Karpas-422 (cell line): ENCODE measurements around the gene CARD14. TPM values are rescaled to one million over a fixed set of nuclear protein-coding genes. Genes with fewer than 3 reads are reported as not detected.

Experiments
- DNase-seq: peaks from one replicate; pipeline ENCODE4 v3.0.0-alpha.2; 2015
- H2AFZ ChIP-seq: fragments of 200-600 bp; sonication (generic); 2 replicates; pipeline ENCODE4 v1.6.1; 2014; ENCODE audit warnings: antibody characterized with exemption, low read length, mixed read lengths
- H3K27ac ChIP-seq: fragments of 200-600 bp; sonication (generic); 2 replicates; pipeline ENCODE4 v1.5.1; 2014; ENCODE audit warnings: mild to moderate bottlenecking, low read length, moderate library complexity
- H3K27me3 ChIP-seq: fragments of 200-600 bp; sonication (generic); 2 replicates; pipeline ENCODE4 v1.6.1; 2014; ENCODE audit warnings: low read length, mixed read lengths
- H3K36me3 ChIP-seq: fragments of 200-600 bp; sonication (generic); 2 replicates; pipeline ENCODE4 v1.6.1; 2014; ENCODE audit warnings: low read length, mixed read lengths; ENCODE audit not compliant: insufficient read depth
- H3K4me1 ChIP-seq: fragments of 200-600 bp; sonication (generic); 2 replicates; pipeline ENCODE4 v1.6.1; 2014; ENCODE audit warnings: mild to moderate bottlenecking, low read length, mixed read lengths
- H3K4me2 ChIP-seq: fragments of 200-600 bp; sonication (generic); 2 replicates; pipeline ENCODE4 v1.6.1; 2014; ENCODE audit warnings: low read length, low read depth, mild to moderate bottlenecking; ENCODE audit not compliant: poor library complexity, severe bottlenecking
- H3K4me3 ChIP-seq: fragments of 200-600 bp; sonication (generic); 2 replicates; pipeline ENCODE4 v1.5.1; 2014; ENCODE audit warnings: mild to moderate bottlenecking, antibody characterized with exemption, low read length, mixed read lengths
- H3K79me2 ChIP-seq: fragments of 200-600 bp; sonication (generic); 2 replicates; pipeline ENCODE4 v1.6.1; 2014; ENCODE audit warnings: mild to moderate bottlenecking, low read length, mixed read lengths
- H3K9ac ChIP-seq: fragments of 200-600 bp; sonication (generic); 2 replicates; pipeline ENCODE4 v1.6.0; 2014; ENCODE audit warnings: low read length
- H3K9me2 ChIP-seq: fragments of 200-600 bp; sonication (generic), shearing (Covaris generic); replicated peaks from 2 replicates; pipeline ENCODE4 v1.6.0; 2014; ENCODE audit warnings: mild to moderate bottlenecking, low read length, moderate library complexity; ENCODE audit not compliant: insufficient read depth
- H3K9me3 ChIP-seq: fragments of 300-700, 200-600 bp; sonication (generic); 2 replicates; pipeline ENCODE4 v1.6.1; 2014; ENCODE audit warnings: low read length, mixed read lengths
- H4K20me1 ChIP-seq: fragments of 200-600 bp; sonication (generic); 2 replicates; pipeline ENCODE4 v1.6.1; 2014; ENCODE audit warnings: mild to moderate bottlenecking, antibody characterized with exemption, low read length, low read depth; ENCODE audit not compliant: insufficient read depth
- total RNA-seq: library from RNA; depleted of rRNA; stranded (reverse); fragments of >200 nt; shearing (Covaris generic); gene quantifications from 2 replicates; pipeline ENCODE4 v1.2.3, GENCODE V29; 2014; ENCODE audit warnings: low replicate concordance

CARD14 gene
- total RNA-seq, 1 experiment from 2014 or later: not detected

GRCh38 chr17:80129006-80129565 lies 40.7 kb upstream of the CARD14 start:
- H3K36me3 ChIP-seq: peaks cover 10% of the 10 kb centered on the region
- H3K27me3 ChIP-seq: no peaks in the 10 kb centered on the region
- H3K79me2 ChIP-seq: no peaks in the 10 kb centered on the region
- H3K9me3 ChIP-seq: no peaks in the 10 kb centered on the region
- H3K27ac ChIP-seq: no peak overlapping the region
- no peaks in the 10 kb centered on the region for H3K4me1 ChIP-seq
- no peak for DNase-seq
- no peak overlapping the region for H3K4me3 ChIP-seq
- peaks cover 9% of the 10 kb centered on the region; the same call in 1 of the 2 replicates for H4K20me1 ChIP-seq
- no peak overlapping the region for H2AFZ ChIP-seq
- H3K9ac ChIP-seq: no peak overlapping the region
- no peaks in the 10 kb centered on the region for H3K9me2 ChIP-seq
- no peak overlapping the region for H3K4me2 ChIP-seq

DNA sequence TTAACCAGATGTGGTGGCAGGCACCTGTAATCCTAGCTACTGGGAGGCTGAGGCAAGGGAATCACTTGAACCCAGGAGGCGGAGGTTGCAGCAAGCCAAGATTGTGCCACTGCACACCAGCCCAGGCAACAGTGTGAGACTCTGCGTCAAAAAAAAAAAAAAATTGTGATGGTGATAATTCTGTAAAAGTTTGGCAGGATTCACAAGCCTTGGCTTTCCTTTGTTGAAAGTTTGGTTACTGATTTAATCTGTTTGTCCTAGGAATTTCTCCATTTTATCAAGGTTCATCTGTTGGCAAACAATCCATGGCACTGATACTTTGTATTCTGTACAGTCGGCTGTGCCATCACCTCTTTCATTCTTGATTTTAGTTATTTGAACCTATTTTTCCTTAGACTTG lies 38.8 kb upstream of the CARD14 start:
- no peaks in the 10 kb centered on the region for H3K9me2 ChIP-seq
- no peaks in the 10 kb centered on the region for H3K79me2 ChIP-seq
- H3K4me3 ChIP-seq: no peak overlapping the region
- peaks cover 23% of the 10 kb centered on the region for H3K36me3 ChIP-seq
- no peak for DNase-seq
- H4K20me1 ChIP-seq: peaks cover 9% of the 10 kb centered on the region; the same call in 1 of the 2 replicates
- no peaks in the 10 kb centered on the region for H3K9me3 ChIP-seq
- H3K27me3 ChIP-seq: no peaks in the 10 kb centered on the region
- no peak overlapping the region for H3K4me2 ChIP-seq
- no peak overlapping the region for H3K9ac ChIP-seq
- no peak overlapping the region for H2AFZ ChIP-seq
- no peak overlapping the region for H3K27ac ChIP-seq
- no peaks in the 10 kb centered on the region for H3K4me1 ChIP-seq

- no peaks in the 10 kb centered on the region for H3K4me1 ChIP-seq
- no peaks in the 10 kb centered on the region for H3K9me3 ChIP-seq
- H3K9me2 ChIP-seq: no peaks in the 10 kb centered on the region
- peaks cover 10% of the 10 kb centered on the region; the same call in 1 of the 2 replicates for H4K20me1 ChIP-seq
- H3K79me2 ChIP-seq: no peaks in the 10 kb centered on the region
- H3K36me3 ChIP-seq: peaks cover 44% of the 10 kb centered on the region
- no peak for DNase-seq
- no peak overlapping the region for H3K4me3 ChIP-seq
- H3K27me3 ChIP-seq: no peaks in the 10 kb centered on the region
- H3K4me2 ChIP-seq: no peak overlapping the region
- H2AFZ ChIP-seq: no peak overlapping the region
- H3K9ac ChIP-seq: no peak overlapping the region
- no peak overlapping the region for H3K27ac ChIP-seq
Observed at GRCh38 chr17:80132906-80133625, 36.8 kb upstream of the CARD14 start.

GRCh38 chr17:80133626-80133970 lies 36.2 kb upstream of the CARD14 start:
- H3K36me3 ChIP-seq: peaks cover 48% of the 10 kb centered on the region

DNA sequence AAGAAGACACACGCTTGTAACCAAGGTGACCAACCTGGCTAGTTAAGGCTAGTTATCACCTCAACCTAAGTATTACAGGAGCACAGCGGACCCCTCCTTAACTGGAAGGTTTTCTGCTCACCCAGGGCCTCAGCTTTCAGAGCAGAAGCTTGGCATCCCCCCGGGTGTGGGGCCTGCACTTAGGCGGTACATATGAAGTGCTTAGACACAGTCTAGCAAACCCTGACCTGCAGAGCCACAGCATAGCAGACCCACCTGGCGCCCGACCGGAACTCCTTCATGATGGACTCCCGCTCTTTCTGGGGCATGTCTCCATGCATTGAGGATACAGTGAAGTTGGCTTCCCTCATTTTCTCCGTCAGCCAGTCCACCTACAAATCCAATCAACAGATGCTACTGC lies 32.7 kb upstream of the CARD14 start:
- H2AFZ ChIP-seq: no peak overlapping the region
- H3K79me2 ChIP-seq: 0 out of 2 replicates have a peak, but pooled peaks cover 9% of the 10 kb centered on the region
- no peaks in the 10 kb centered on the region for H3K27me3 ChIP-seq
- no peaks in the 10 kb centered on the region for H3K9me3 ChIP-seq
- peaks cover 29% of the 10 kb centered on the region; the same call in 1 of the 2 replicates for H4K20me1 ChIP-seq
- H3K4me2 ChIP-seq: no peak overlapping the region
- no peaks in the 10 kb centered on the region for H3K9me2 ChIP-seq
- no peak for DNase-seq
- no peak overlapping the region for H3K4me3 ChIP-seq
- peaks cover 71% of the 10 kb centered on the region for H3K36me3 ChIP-seq
- no peak overlapping the region for H3K9ac ChIP-seq
- H3K27ac ChIP-seq: no peak overlapping the region
- H3K4me1 ChIP-seq: no peaks in the 10 kb centered on the region

More at GRCh38 chr17:80133626-80133970, 36.2 kb upstream of the CARD14 start:
- Histone ChIP-seq H3K27me3 (no peaks in the 10 kb centered on the region), H4K20me1 (peaks cover 16% of the 10 kb centered on the region; the same call in 1 of the 2 replicates), H3K4me1 (no peaks in the 10 kb centered on the region), H3K9ac (no peak overlapping the region), H2AFZ (no peak overlapping the region), H3K79me2 (no peaks in the 10 kb centered on the region), H3K4me2 (no peak overlapping the region), H3K9me2 (no peaks in the 10 kb centered on the region), H3K9me3 (no peaks in the 10 kb centered on the region), H3K4me3 (no peak overlapping the region), H3K27ac (no peak overlapping the region)
- DNase-seq: no peak

DNA sequence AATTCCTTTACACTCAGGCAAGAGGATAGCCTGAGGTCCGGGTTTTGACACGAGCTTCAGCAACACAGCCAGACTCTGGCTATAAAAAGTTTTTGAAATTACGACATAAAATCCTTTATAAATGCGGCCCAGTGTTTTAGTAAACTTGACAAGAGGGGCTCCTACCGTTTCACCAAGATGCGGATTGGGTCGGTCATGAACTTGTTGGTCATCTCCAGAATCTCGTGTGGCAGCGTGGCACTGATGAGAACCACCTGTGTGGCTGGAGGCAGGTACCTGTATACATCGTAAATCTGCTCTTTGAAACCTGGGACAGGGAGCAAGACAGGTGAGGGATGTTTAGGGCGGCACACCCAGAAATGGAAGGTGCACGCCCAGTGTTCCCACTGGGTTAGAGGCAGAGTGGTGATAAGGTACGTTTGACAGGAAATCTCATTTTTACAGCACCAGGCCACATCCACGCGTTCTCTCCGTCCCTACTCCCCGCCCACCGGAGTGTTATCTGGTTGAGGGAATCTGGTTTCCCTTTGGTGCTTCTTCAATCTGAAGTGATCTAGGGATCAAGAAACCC lies 30.9 kb upstream of the CARD14 start:
- Histone ChIP-seq H3K4me1 (no peaks in the 10 kb centered on the region), H3K9ac (no peak overlapping the region), H3K9me2 (no peaks in the 10 kb centered on the region), H3K36me3 (peaks cover 76% of the 10 kb centered on the region), H4K20me1 (peaks cover 28% of the 10 kb centered on the region), H3K4me3 (no peak overlapping the region), H3K9me3 (no peaks in the 10 kb centered on the region), H2AFZ (no peak overlapping the region), H3K79me2 (peaks cover 17% of the 10 kb centered on the region), H3K4me2 (no peak overlapping the region), H3K27me3 (no peaks in the 10 kb centered on the region), H3K27ac (no peak overlapping the region)
- no peak for DNase-seq

DNA sequence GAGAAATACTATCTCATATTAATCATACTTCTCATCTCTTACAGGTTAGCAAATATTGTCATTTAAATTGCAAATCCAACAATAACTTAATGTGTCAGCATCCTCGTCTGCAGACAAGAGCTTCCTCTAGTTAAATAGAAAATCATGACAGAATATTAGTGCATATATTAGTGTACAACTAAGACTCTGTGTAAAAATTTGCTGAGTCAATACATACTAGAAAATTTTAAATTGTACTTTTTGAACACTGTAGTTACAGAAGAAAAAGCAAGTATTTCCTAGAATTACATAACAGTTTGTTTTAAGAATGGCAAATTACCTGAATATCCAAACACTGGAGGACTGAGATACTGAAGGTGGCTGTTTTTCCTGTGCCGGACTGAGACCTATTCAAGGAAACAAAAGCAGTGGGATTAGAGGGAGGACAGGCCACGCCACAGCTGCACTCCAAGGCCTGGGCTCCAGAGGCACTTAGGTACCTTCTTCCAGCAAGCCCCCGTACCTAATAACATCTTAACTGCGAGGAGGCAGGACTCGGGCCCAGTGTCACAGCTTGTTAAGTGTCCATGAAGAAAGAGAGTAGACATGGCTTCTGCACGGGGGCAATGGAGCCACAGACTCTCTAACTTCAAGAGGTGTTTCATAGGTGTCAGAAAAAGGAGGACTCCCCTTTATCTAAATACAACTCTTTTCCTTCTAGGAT lies 28.2 kb upstream of the CARD14 start:
- no peaks in the 10 kb centered on the region for H3K9me3 ChIP-seq
- H3K4me2 ChIP-seq: no peak overlapping the region
- peaks cover 44% of the 10 kb centered on the region for H3K79me2 ChIP-seq
- H3K36me3 ChIP-seq: peaks cover 66% of the 10 kb centered on the region
- H3K9me2 ChIP-seq: no peaks in the 10 kb centered on the region
- no peaks in the 10 kb centered on the region for H3K27me3 ChIP-seq
- H3K4me3 ChIP-seq: no peak overlapping the region
- no peak overlapping the region for H2AFZ ChIP-seq
- H3K4me1 ChIP-seq: peaks cover 18% of the 10 kb centered on the region
- no peak overlapping the region for H3K9ac ChIP-seq
- H4K20me1 ChIP-seq: peaks cover 51% of the 10 kb centered on the region
- no peak for DNase-seq
- no peak overlapping the region for H3K27ac ChIP-seq

- Histone ChIP-seq H3K4me3 (no peak overlapping the region), H3K27me3 (no peaks in the 10 kb centered on the region), H2AFZ (no peak overlapping the region), H3K9ac (no peak overlapping the region), H3K79me2 (peaks cover 48% of the 10 kb centered on the region), H4K20me1 (peaks cover 52% of the 10 kb centered on the region), H3K4me2 (no peak overlapping the region), H3K9me2 (no peaks in the 10 kb centered on the region), H3K36me3 (peaks cover 53% of the 10 kb centered on the region), H3K9me3 (no peaks in the 10 kb centered on the region), H3K27ac (no peak overlapping the region), H3K4me1 (peaks cover 21% of the 10 kb centered on the region)
- no peak for DNase-seq
Observed at GRCh38 chr17:80142929-80143328, 26.9 kb upstream of the CARD14 start.
